Activated naive CD4-positive, alpha-beta T cell treated with anti-CD3 and anti-CD28 coated beads, Interleukin-2, amount 10 ng/mL, durations not matched to agents 7 days and 5 days (primary cell): ENCODE measurements around the gene SLC17A2.
"Not testable (repeated sequence)": the region's sequence is repeated elsewhere in the genome, so short reads cannot be mapped to it uniquely, and the experiment has no call there.

Experiments used
- CTCF ChIA-PET: fragments of 350-600 bp; sonication (Branson Sonifier 250); formaldehyde crosslinking; loops from one replicate; lab custom pipeline; 2021; ENCODE audit warnings: antibody characterized with exemption; lab: Charles Lee
- DNase-seq: peaks from one replicate; pipeline ENCODE4 v3.0.0-alpha.2; 2020
- H3K27ac Mint-ChIP-seq: one replicate; pipeline ENCODE4 v1.8.0; 2021; ENCODE audit warnings: mild to moderate bottlenecking, moderate library complexity, mixed read lengths
- H3K27me3 Mint-ChIP-seq: one replicate; pipeline ENCODE4 v1.8.0; 2021; ENCODE audit warnings: mild to moderate bottlenecking, mixed read lengths
- H3K36me3 Mint-ChIP-seq: one replicate; pipeline ENCODE4 v1.8.0; 2021; ENCODE audit warnings: mixed read lengths
- H3K4me1 Mint-ChIP-seq: one replicate; pipeline ENCODE4 v1.8.0; 2021; ENCODE audit warnings: mixed read lengths
- H3K4me3 Mint-ChIP-seq: one replicate; pipeline ENCODE4 v1.8.0; 2021; ENCODE audit warnings: mild to moderate bottlenecking, moderate library complexity, mixed read lengths
- H3K9me3 Mint-ChIP-seq: one replicate; pipeline ENCODE4 v1.8.0; 2021; ENCODE audit warnings: mixed read lengths

SLC17A2 gene

GRCh38 chr6:25960734-25961133 lies 30.2 kb upstream of the SLC17A2 start:
- H3K4me1 Mint-ChIP-seq, result peaks cover 66% of the 10 kb centered on the region
- CTCF ChIA-PET, result interaction anchor here (1.3 kb wide), 1 partner anchor 59 kb away, joined by 3 read pairs; a partner anchor contains a TSS
- DNase-seq, result no peak
- H3K27me3 Mint-ChIP-seq, result no peaks in the 10 kb centered on the region
- no peak overlapping the region for H3K4me3 Mint-ChIP-seq
- peaks cover 16% of the 10 kb centered on the region for H3K9me3 Mint-ChIP-seq
- peaks cover 24% of the 10 kb centered on the region for H3K36me3 Mint-ChIP-seq
- peak overlapping the region; percentile 97 for H3K27ac Mint-ChIP-seq

- Mint-ChIP-seq H3K4me1 (peaks cover 59% of the 10 kb centered on the region), H3K36me3 (peaks cover 23% of the 10 kb centered on the region), H3K27ac (peak overlapping the region; percentile 97), H3K27me3 (no peaks in the 10 kb centered on the region), H3K9me3 (peaks cover 16% of the 10 kb centered on the region), H3K4me3 (no peak overlapping the region)
- CTCF ChIA-PET, result no interaction called here
- DNase-seq, result no peak
These were observed 29.5 kb upstream of the SLC17A2 start for GRCh38 chr6:25959890-25960536.

- no peaks in the 10 kb centered on the region for H3K27me3 Mint-ChIP-seq
- H3K4me3 Mint-ChIP-seq, result no peak overlapping the region
- no peak for DNase-seq
- CTCF ChIA-PET, result no interaction called here
- peaks cover 16% of the 10 kb centered on the region for H3K9me3 Mint-ChIP-seq
- H3K27ac Mint-ChIP-seq, result peak overlapping the region; percentile 71
- H3K4me1 Mint-ChIP-seq, result peaks cover 48% of the 10 kb centered on the region
- H3K36me3 Mint-ChIP-seq, result peaks cover 12% of the 10 kb centered on the region
These were observed 28.2 kb upstream of the SLC17A2 start for GRCh38 chr6:25958700-25959162.

- DNase-seq, result no peak
- Mint-ChIP-seq H3K4me3 (no peak overlapping the region), H3K27me3 (peaks cover 6% of the 10 kb centered on the region), H3K9me3 (peaks cover 20% of the 10 kb centered on the region), H3K36me3 (peaks cover 3% of the 10 kb centered on the region), H3K27ac (no peak overlapping the region), H3K4me1 (peaks cover 35% of the 10 kb centered on the region)
- CTCF ChIA-PET, result interaction anchor here (0.6 kb wide), 1 partner anchor 24 kb away, joined by 3 read pairs; no protein-coding TSS in a partner anchor
These were observed 25.7 kb upstream of the SLC17A2 start for GRCh38 chr6:25956226-25956625.

- CTCF ChIA-PET, result no interaction called here
- peaks cover 21% of the 10 kb centered on the region for H3K4me1 Mint-ChIP-seq
These were observed 24.3 kb upstream of the SLC17A2 start for GRCh38 chr6:25954756-25955155.

GRCh38 chr6:25953733-25954132 lies 23.2 kb upstream of the SLC17A2 start:
- no peak overlapping the region for H3K27ac Mint-ChIP-seq
- H3K36me3 Mint-ChIP-seq, result peaks cover 3% of the 10 kb centered on the region
- H3K4me3 Mint-ChIP-seq, result no peak overlapping the region
- H3K27me3 Mint-ChIP-seq, result peaks cover 13% of the 10 kb centered on the region
- CTCF ChIA-PET, result no interaction called here
- H3K9me3 Mint-ChIP-seq, result peaks cover 13% of the 10 kb centered on the region
- DNase-seq, result no peak
- H3K4me1 Mint-ChIP-seq, result peaks cover 10% of the 10 kb centered on the region

More at GRCh38 chr6:25954756-25955155, 24.3 kb upstream of the SLC17A2 start:
- H3K9me3 Mint-ChIP-seq, result peaks cover 16% of the 10 kb centered on the region
- H3K4me3 Mint-ChIP-seq, result no peak overlapping the region
- no peak overlapping the region for H3K27ac Mint-ChIP-seq
- peaks cover 13% of the 10 kb centered on the region for H3K27me3 Mint-ChIP-seq
- DNase-seq, result no peak
- H3K36me3 Mint-ChIP-seq, result peaks cover 3% of the 10 kb centered on the region

GRCh38 chr6:25952535-25952934 lies 22.0 kb upstream of the SLC17A2 start:
- DNase-seq, result no peak
- CTCF ChIA-PET, result no interaction called here
- H3K9me3 Mint-ChIP-seq, result peaks cover 8% of the 10 kb centered on the region
- H3K27ac Mint-ChIP-seq, result no peak overlapping the region
- no peaks in the 10 kb centered on the region for H3K36me3 Mint-ChIP-seq
- H3K4me3 Mint-ChIP-seq, result no peak overlapping the region
- H3K27me3 Mint-ChIP-seq, result peaks cover 13% of the 10 kb centered on the region
- H3K4me1 Mint-ChIP-seq, result peaks cover 3% of the 10 kb centered on the region

GRCh38 chr6:25951296-25952032 lies 21.0 kb upstream of the SLC17A2 start:
- CTCF ChIA-PET, result no interaction called here
- peaks cover 8% of the 10 kb centered on the region for H3K9me3 Mint-ChIP-seq
- H3K4me1 Mint-ChIP-seq, result peaks cover 8% of the 10 kb centered on the region
- H3K27me3 Mint-ChIP-seq, result peaks cover 13% of the 10 kb centered on the region
- no peak overlapping the region for H3K4me3 Mint-ChIP-seq
- H3K36me3 Mint-ChIP-seq, result no peaks in the 10 kb centered on the region
- no peak for DNase-seq
- H3K27ac Mint-ChIP-seq, result no peak overlapping the region

GRCh38 chr6:25950297-25950696 lies 19.8 kb upstream of the SLC17A2 start:
- H3K4me1 Mint-ChIP-seq, result peaks cover 16% of the 10 kb centered on the region
- no peaks in the 10 kb centered on the region for H3K36me3 Mint-ChIP-seq
- no peak overlapping the region for H3K4me3 Mint-ChIP-seq
- H3K9me3 Mint-ChIP-seq, result peaks cover 14% of the 10 kb centered on the region
- DNase-seq, result no peak
- CTCF ChIA-PET, result no interaction called here
- peaks cover 13% of the 10 kb centered on the region for H3K27me3 Mint-ChIP-seq
- no peak overlapping the region for H3K27ac Mint-ChIP-seq

- H3K4me3 Mint-ChIP-seq, result no peak overlapping the region
- peaks cover 22% of the 10 kb centered on the region for H3K4me1 Mint-ChIP-seq
- H3K27ac Mint-ChIP-seq, result no peak overlapping the region
- no peaks in the 10 kb centered on the region for H3K36me3 Mint-ChIP-seq
- H3K9me3 Mint-ChIP-seq, result peaks cover 14% of the 10 kb centered on the region
- no peak for DNase-seq
- H3K27me3 Mint-ChIP-seq, result peaks cover 13% of the 10 kb centered on the region
- CTCF ChIA-PET, result no interaction called here
These were observed 19.2 kb upstream of the SLC17A2 start for GRCh38 chr6:25949695-25950094.

GRCh38 chr6:25947492-25947891 lies 17.0 kb upstream of the SLC17A2 start:
- Mint-ChIP-seq H3K27me3 (peaks cover 12% of the 10 kb centered on the region), H3K9me3 (peaks cover 13% of the 10 kb centered on the region), H3K4me1 (peaks cover 25% of the 10 kb centered on the region)
- DNase-seq, H3K27ac Mint-ChIP-seq, H3K36me3 Mint-ChIP-seq, H3K4me3 Mint-ChIP-seq, CTCF ChIA-PET: not testable (repeated sequence)

GRCh38 chr6:25946631-25947030 lies 16.1 kb upstream of the SLC17A2 start:
- H3K36me3 Mint-ChIP-seq, result no peaks in the 10 kb centered on the region
- peaks cover 7% of the 10 kb centered on the region for H3K27me3 Mint-ChIP-seq
- peaks cover 12% of the 10 kb centered on the region for H3K9me3 Mint-ChIP-seq
- DNase-seq, result no peak
- H3K4me3 Mint-ChIP-seq, result no peak overlapping the region
- no peak overlapping the region for H3K27ac Mint-ChIP-seq
- H3K4me1 Mint-ChIP-seq, result peaks cover 25% of the 10 kb centered on the region
- CTCF ChIA-PET, result no interaction called here

- peaks cover 25% of the 10 kb centered on the region for H3K4me1 Mint-ChIP-seq
- H3K9me3 Mint-ChIP-seq, H3K27ac Mint-ChIP-seq, H3K27me3 Mint-ChIP-seq, DNase-seq, H3K36me3 Mint-ChIP-seq, H3K4me3 Mint-ChIP-seq: not testable (repeated sequence)
- CTCF ChIA-PET, result interaction anchor here (1.3 to 1.9 kb wide), 2 partner anchors 58 to 228 kb away, joined by 6 read pairs; no protein-coding TSS in a partner anchor
These were observed 15.2 kb upstream of the SLC17A2 start for GRCh38 chr6:25945738-25946137.

- CTCF ChIA-PET, result interaction anchor here (1.3 to 4.2 kb wide), 6 partner anchors 48 to 343 kb away, joined by 4 to 22 read pairs (median 6); no protein-coding TSS in a partner anchor
- no peak for DNase-seq
- Mint-ChIP-seq H3K9me3 (peaks cover 9% of the 10 kb centered on the region), H3K4me3 (no peak overlapping the region), H3K36me3 (no peaks in the 10 kb centered on the region), H3K27ac (no peak overlapping the region), H3K27me3 (no peaks in the 10 kb centered on the region), H3K4me1 (peaks cover 25% of the 10 kb centered on the region)
These were observed 14.4 kb upstream of the SLC17A2 start for GRCh38 chr6:25944688-25945574.
